ENCODE data around the gene RIPPLY3.

The RIPPLY3 gene

GRCh38 chr21:37061926-37062592 lies 55.6 kb downstream of the RIPPLY3 start:
- DNase-seq (ENCODE audit: low read depth) = no peak

- no peak for DNase-seq (ENCODE audit: low read depth)
These were observed 56.1 kb downstream of the RIPPLY3 start for GRCh38 chr21:37062593-37062935.

GRCh38 chr21:37063433-37063832 lies 56.9 kb downstream of the RIPPLY3 start:
- DNase-seq (ENCODE audit: low read depth) = no peak

- no peak for DNase-seq (ENCODE audit: low read depth)
These were observed 58.3 kb downstream of the RIPPLY3 start for GRCh38 chr21:37064841-37065240.

GRCh38 chr21:37065561-37066177 lies 59.2 kb downstream of the RIPPLY3 start:
- no peak for DNase-seq (ENCODE audit: low read depth)
